Dendritic cell treated with granulocyte-macrophage colony-stimulating factor and Interleukin-4, amounts not matched to agents 40 ng/mL and 50 ng/mL, for 4 days (primary cell): ENCODE data around the gene KRTAP5-4.
"Not testable (repeated sequence)": the region's sequence is repeated elsewhere in the genome, so short reads cannot be mapped to it uniquely, and the experiment has no call there.

ENCODE experiments used
- H3K27ac Mint-ChIP-seq: one replicate; pipeline ENCODE4 v1.8.0; 2022; ENCODE audit warnings: mild to moderate bottlenecking, mixed read lengths
- H3K27me3 Mint-ChIP-seq: one replicate; pipeline ENCODE4 v1.8.0; 2022; ENCODE audit warnings: mild to moderate bottlenecking, mixed read lengths
- H3K36me3 Mint-ChIP-seq: one replicate; pipeline ENCODE4 v1.8.0; 2022; ENCODE audit warnings: low read depth, mixed read lengths
- H3K4me1 Mint-ChIP-seq: one replicate; pipeline ENCODE4 v1.8.0; 2022; ENCODE audit warnings: low read depth, mixed read lengths
- H3K4me3 Mint-ChIP-seq: one replicate; pipeline ENCODE4 v1.8.0; 2022; ENCODE audit warnings: mild to moderate bottlenecking, moderate library complexity, mixed read lengths
- H3K9me3 Mint-ChIP-seq: one replicate; pipeline ENCODE4 v1.8.0; 2022; ENCODE audit warnings: mixed read lengths
- intact Hi-C: fragments of 100-400 bp; cut with micrococcal nuclease; formaldehyde crosslinking; loops from one replicate; pipeline ENCODE4 v1.15.0; 2022

The KRTAP5-4 gene

GRCh38 chr11:1622086-1622485, at the start of gene KRTAP5-4:
KRTAP5-4 (minus strand) TSS chr11:1622138; CDS start chr11:1622093, 45 bp downstream.
- Mint-ChIP-seq H3K27ac (no peak within 1 kb of the TSS), H3K36me3 (no peaks in the 10 kb centered on the region), H3K9me3 (no peaks in the 10 kb centered on the region), H3K4me1 (peaks cover 5% of the 10 kb centered on the region), H3K4me3 (no peak within 1 kb of the TSS), H3K27me3 (peaks cover 44% of the 10 kb centered on the region)
- intact Hi-C loops = no loop called here

DNA sequence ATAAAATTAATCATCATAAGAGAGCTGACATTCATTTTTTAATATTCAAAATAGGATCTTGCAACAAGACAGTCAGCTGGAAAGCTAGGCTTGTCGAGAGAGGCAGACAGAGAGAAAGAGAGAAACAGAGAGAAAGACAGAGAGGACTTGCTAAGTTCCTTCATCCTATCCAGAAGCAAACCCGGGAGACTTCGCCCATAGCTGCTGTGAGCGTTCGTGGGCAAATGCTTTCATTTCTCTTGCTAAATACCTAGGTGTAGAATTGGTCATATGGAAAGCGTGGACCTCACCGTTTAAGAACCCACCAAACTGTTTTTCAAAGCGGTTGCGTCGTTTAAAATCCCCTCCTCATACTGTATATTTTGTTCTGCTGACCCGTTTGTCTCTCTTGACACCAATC, 49.7 kb upstream of the KRTAP5-4 start:
- no peak overlapping the region for H3K27ac Mint-ChIP-seq
- H3K27me3 Mint-ChIP-seq = peaks cover 74% of the 10 kb centered on the region
- H3K9me3 Mint-ChIP-seq = no peaks in the 10 kb centered on the region
- H3K36me3 Mint-ChIP-seq = no peaks in the 10 kb centered on the region
- no peaks in the 10 kb centered on the region for H3K4me1 Mint-ChIP-seq
- no peak overlapping the region for H3K4me3 Mint-ChIP-seq
- intact Hi-C loops = no loop called here

DNA sequence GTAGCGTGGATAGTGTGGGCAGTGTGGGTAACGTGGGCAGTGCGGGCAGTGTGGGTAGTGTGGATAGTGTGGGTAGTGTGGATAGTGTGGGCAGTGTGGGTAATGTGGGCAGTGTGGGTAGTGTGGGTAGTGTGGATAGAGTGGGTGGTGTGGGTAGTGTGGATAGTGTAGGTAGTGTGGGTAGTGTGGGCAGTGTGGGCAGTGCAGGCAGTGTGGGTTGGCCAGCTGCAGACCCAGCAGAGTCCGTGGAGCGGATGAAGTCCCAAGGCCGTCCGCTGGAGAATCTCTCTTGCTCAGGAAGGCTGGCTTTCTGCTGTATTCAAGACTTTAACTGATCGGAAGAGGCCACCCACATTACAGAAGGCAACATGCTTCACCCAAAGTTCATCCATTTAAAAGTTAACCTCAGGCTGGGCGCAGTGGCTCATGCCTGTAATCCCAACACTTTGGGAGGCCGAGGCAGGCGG, 49.0 kb upstream of the KRTAP5-4 start:
- H3K4me3 Mint-ChIP-seq = no peak overlapping the region
- H3K4me1 Mint-ChIP-seq = no peaks in the 10 kb centered on the region
- intact Hi-C loops = no loop called here
- no peaks in the 10 kb centered on the region for H3K36me3 Mint-ChIP-seq
- no peaks in the 10 kb centered on the region for H3K9me3 Mint-ChIP-seq
- peaks cover 71% of the 10 kb centered on the region for H3K27me3 Mint-ChIP-seq
- no peak overlapping the region for H3K27ac Mint-ChIP-seq

DNA sequence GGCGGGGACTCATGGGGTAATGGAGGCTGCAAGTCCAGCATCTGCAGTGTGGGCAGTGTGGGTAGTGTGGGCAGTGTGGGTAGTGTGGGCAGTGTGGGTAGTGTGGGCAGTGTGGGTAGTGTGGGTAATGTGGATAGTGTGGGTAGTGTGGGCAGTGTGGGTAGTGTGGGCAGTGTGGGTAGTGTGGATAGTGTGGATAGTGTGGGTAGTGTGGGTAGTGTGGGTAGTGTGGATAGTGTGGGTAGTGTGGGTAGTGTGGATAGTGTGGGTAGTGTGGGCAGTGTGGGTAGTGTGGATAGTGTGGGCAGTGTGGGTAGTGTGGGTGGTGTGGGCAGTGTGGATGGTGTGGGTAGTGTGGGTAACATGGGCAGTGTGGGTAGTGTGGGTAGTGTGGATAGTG, 48.5 kb upstream of the KRTAP5-4 start:
- H3K27ac Mint-ChIP-seq, H3K9me3 Mint-ChIP-seq, H3K4me1 Mint-ChIP-seq, H3K36me3 Mint-ChIP-seq, intact Hi-C loops, H3K4me3 Mint-ChIP-seq: not testable (repeated sequence)
- H3K27me3 Mint-ChIP-seq = peaks cover 68% of the 10 kb centered on the region

- no peak overlapping the region for H3K4me3 Mint-ChIP-seq
- H3K9me3 Mint-ChIP-seq = no peaks in the 10 kb centered on the region
- no peaks in the 10 kb centered on the region for H3K36me3 Mint-ChIP-seq
- no peaks in the 10 kb centered on the region for H3K4me1 Mint-ChIP-seq
- intact Hi-C loops = no loop called here
- H3K27me3 Mint-ChIP-seq = peaks cover 66% of the 10 kb centered on the region
- H3K27ac Mint-ChIP-seq = no peak overlapping the region
Observed at GRCh38 chr11:1669546-1670218, 47.7 kb upstream of the KRTAP5-4 start.

DNA sequence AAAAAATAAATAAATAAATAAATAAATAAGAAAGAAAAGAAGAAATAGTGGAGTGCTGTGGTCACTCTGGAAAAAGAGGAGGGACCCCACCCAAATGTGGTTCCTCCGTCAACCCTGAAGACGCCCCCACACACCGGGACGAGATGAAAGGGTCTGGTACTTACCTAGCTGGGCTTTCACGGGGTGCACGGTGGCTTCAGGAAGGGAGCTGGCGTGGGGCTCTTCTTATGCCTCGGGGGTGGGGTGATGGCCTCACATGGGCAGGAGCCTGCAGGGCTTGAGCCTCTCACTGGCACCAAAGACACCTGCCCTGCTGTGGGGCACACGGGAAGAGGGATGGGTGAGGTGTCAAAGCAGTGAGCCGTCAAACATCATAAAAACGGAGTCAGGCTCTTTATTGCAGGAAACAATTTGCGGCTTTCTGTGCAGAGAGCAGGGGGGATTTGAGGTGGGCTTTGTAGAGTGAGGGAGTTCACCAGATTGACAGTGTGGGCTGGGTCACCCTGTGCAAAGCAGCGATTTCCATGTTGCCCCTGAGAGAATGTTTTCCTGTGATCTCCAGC, 47.1 kb upstream of the KRTAP5-4 start:
- H3K27ac Mint-ChIP-seq = no peak overlapping the region
- intact Hi-C loops = no loop called here
- no peak overlapping the region for H3K4me3 Mint-ChIP-seq
- H3K27me3 Mint-ChIP-seq = peaks cover 60% of the 10 kb centered on the region
- H3K36me3 Mint-ChIP-seq = no peaks in the 10 kb centered on the region
- H3K9me3 Mint-ChIP-seq = no peaks in the 10 kb centered on the region
- H3K4me1 Mint-ChIP-seq = no peaks in the 10 kb centered on the region

- H3K9me3 Mint-ChIP-seq = no peaks in the 10 kb centered on the region
- no peak overlapping the region for H3K4me3 Mint-ChIP-seq
- intact Hi-C loops = no loop called here
- H3K27me3 Mint-ChIP-seq = peaks cover 53% of the 10 kb centered on the region
- no peaks in the 10 kb centered on the region for H3K36me3 Mint-ChIP-seq
- H3K27ac Mint-ChIP-seq = no peak overlapping the region
- H3K4me1 Mint-ChIP-seq = no peaks in the 10 kb centered on the region
Observed at GRCh38 chr11:1667906-1668305, 46.0 kb upstream of the KRTAP5-4 start.

DNA sequence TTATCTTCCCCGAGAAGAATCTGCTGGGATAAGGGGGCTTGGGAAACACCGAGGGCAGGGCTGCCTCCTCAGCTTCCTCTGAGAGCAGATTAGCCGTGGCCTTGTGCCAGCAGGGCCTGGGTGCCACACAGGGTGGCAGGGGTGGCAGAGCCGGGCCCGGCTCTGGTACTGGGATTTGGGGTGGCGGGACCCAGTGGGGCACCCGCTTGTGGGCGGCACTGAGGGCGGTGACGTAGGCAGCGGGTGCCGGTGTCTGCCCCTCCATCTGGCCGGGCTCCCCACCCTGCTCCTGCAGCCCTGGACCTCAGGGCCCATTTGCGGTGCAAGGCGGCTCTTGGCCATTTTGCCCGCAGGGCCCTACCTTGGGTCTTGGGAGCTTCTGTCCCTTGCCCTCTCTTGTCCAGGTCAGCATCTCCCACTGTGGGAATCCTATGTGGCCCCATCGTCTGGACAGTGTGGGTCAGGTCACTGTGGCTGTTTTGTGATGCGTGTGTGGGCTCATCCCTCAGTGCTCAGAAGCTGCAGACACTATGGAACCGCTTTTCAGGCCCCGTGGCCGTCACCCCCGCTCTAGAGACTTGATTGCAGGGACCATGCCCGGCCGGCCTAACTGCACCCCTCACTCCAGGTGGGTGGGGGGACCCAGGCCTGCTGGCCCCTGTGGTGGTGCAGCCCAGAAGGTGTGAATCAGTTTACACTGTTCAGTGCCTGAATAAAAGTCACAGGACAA, 45.3 kb upstream of the KRTAP5-4 start:
- Mint-ChIP-seq H3K27me3 (peaks cover 55% of the 10 kb centered on the region), H3K4me3 (no peak overlapping the region), H3K4me1 (no peaks in the 10 kb centered on the region), H3K9me3 (no peaks in the 10 kb centered on the region), H3K27ac (no peak overlapping the region), H3K36me3 (no peaks in the 10 kb centered on the region)
- intact Hi-C loops = no loop called here

DNA sequence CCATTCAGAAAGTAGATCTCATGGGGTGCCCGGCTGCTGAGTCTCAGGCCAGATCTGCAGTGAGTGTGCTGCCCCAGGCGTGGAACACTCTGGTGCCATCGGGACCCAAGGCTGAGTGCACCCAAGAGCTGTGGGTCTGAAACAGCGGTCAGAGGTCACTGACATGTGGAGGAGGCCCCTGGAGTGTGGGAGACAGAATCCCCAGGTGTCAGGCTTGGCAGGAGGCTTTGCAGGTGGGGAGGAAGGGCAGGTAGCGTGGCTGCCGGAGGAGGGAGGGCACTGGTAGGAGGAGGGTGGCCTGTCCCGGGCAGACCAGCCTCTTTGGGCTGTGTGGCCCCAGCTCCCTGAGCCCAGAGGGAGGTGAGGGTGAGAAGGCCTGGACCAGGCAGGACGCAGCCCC, 43.4 kb upstream of the KRTAP5-4 start:
- H3K9me3 Mint-ChIP-seq = no peaks in the 10 kb centered on the region
- no peaks in the 10 kb centered on the region for H3K36me3 Mint-ChIP-seq
- no peak overlapping the region for H3K4me3 Mint-ChIP-seq
- H3K27ac Mint-ChIP-seq = no peak overlapping the region
- intact Hi-C loops = no loop called here
- H3K4me1 Mint-ChIP-seq = no peaks in the 10 kb centered on the region
- H3K27me3 Mint-ChIP-seq = peaks cover 59% of the 10 kb centered on the region

DNA sequence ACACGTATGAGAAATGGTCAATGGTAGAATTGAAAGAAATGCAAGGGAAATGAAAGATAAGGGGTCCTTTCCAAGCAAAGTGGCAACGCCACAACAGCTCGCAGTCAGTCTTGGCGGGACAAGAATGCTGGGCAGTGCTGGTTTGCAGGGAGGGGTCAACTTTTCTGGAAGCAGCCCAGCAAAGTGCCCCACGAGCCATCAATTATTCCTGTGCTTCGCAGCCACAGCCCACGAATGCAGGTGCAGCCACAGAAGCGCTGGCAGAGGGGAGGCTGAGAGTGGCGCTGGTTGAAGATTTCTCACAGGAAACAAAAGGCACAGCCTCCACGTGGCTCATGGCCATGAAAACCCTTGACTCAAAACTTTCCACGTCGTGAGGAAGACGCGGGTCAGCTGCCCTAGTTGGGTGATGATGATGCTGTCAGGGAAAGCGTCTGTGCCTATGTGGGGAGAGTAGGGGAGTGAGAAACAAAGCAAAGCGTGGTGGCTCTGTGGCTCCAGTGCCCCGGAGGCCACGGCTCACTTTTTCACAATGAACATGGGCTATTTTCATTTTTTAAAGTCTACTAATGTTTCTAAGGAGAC, 40.9 kb upstream of the KRTAP5-4 start:
- H3K4me1 Mint-ChIP-seq, intact Hi-C loops, H3K9me3 Mint-ChIP-seq, H3K4me3 Mint-ChIP-seq, H3K27ac Mint-ChIP-seq, H3K36me3 Mint-ChIP-seq: not testable (repeated sequence)
- H3K27me3 Mint-ChIP-seq = peaks cover 57% of the 10 kb centered on the region

GRCh38 chr11:1661454-1662269, 39.7 kb upstream of the KRTAP5-4 start:
- H3K9me3 Mint-ChIP-seq, H3K4me3 Mint-ChIP-seq, H3K27ac Mint-ChIP-seq, H3K36me3 Mint-ChIP-seq, intact Hi-C loops, H3K4me1 Mint-ChIP-seq: not testable (repeated sequence)
- H3K27me3 Mint-ChIP-seq = peaks cover 56% of the 10 kb centered on the region

DNA sequence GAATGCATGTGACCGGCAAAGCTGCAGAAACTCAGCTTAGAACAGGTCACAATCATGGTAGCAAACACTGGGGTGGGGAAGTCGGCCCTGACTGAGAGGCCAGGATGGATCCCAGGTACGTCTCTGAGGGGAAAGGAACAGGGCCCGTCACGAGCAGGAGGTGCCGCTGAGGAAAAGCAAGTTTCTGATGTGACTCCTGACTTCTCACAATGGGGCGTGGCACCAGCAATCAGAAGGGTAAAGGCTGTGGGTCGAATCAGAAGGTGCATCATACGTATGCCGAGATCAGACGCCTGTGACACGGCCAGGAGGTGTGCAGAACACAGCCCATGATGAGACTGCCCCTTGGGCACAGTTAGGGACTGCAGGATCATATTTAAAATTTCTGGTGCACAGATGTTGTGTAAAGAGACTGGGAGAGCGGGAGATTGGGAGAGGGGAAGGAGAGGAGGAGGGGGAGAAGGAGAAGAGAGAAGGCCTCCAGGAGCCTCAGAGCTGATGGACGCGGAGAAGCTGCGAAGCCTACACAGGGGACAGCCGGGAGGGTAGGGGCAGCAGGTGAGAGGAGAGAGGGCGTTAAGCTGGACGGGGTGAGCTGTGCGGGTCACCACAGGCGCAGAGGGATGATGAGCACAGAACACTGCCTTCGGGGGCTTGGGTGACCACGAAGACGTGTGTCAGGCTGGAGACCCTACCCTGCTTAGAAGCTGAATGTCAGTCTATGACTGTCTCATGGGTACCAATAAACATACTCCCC, 38.4 kb upstream of the KRTAP5-4 start:
- Mint-ChIP-seq H3K27ac (no peak overlapping the region), H3K4me1 (no peaks in the 10 kb centered on the region), H3K27me3 (peaks cover 63% of the 10 kb centered on the region), H3K4me3 (no peak overlapping the region), H3K36me3 (no peaks in the 10 kb centered on the region), H3K9me3 (no peaks in the 10 kb centered on the region)
- intact Hi-C loops = no loop called here

DNA sequence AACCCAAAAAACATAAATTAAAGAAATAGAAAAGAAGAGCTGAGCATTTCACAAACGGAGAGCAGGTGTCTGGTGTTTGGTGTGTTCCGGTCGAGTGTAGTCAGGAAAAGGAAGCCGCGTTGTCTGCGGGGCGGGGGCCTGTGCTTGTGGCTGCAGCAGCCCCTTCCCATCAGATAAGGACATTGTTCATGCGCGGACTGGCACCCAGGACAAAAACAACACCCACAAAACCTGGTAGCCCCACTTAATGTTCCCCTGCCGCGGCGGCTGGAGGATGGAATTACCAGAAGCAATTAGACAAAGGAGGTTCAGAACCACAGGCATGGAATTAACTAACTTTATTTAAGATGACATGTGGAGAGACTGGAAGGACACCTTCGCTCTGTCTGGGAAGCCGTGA, 37.6 kb upstream of the KRTAP5-4 start:
- no peaks in the 10 kb centered on the region for H3K9me3 Mint-ChIP-seq
- H3K36me3 Mint-ChIP-seq = no peaks in the 10 kb centered on the region
- intact Hi-C loops = loop anchor here (10.0 kb wide), 1 partner anchor 495 kb away; no protein-coding TSS in a partner anchor
- no peak overlapping the region for H3K27ac Mint-ChIP-seq
- no peaks in the 10 kb centered on the region for H3K4me1 Mint-ChIP-seq
- H3K27me3 Mint-ChIP-seq = peaks cover 66% of the 10 kb centered on the region
- H3K4me3 Mint-ChIP-seq = no peak overlapping the region
